Endothelial cell of umbilical vein (primary cell): ENCODE results near the gene TIGD1. TPM values are rescaled to one million over a fixed set of nuclear protein-coding genes. Genes with fewer than 3 reads are reported as not detected.

Experiments
- BruUV-seq: library from RNA; stranded (reverse); fragments of 400-500 nt; replicated peaks from 2 replicates; lab custom pipeline; 2021; lab: Mats Ljungman, UMichigan
- CTCF ChIA-PET: fragments of 300-600, 350-600 bp; sonication (Branson Sonifier 250); formaldehyde crosslinking; loops from one replicate; lab custom pipeline; 2021; ENCODE audit warnings: antibody characterized with exemption, inconsistent platforms; lab: Charles Lee
- POLR2A ChIA-PET: fragments of 300-600, 350-600 bp; sonication (Branson Sonifier 250); formaldehyde crosslinking; loops from one replicate; lab custom pipeline; 2021; ENCODE audit warnings: antibody characterized with exemption, inconsistent platforms; lab: Charles Lee
- DNase-seq: peaks from one replicate; pipeline ENCODE4 v3.0.0-alpha.2; 2011; ENCODE audit warnings: low read depth, low spot score
- FAIRE-seq: peaks from 2 replicates; lab custom pipeline; 2011; peaks lifted over from hg19 to GRCh38; lab: Jason Lieb, UNC
- H2AFZ ChIP-seq: 2 replicates; pipeline ENCODE4 v1.6.0; 2012; ENCODE audit warnings: low read depth, low read length, control low read depth, inconsistent platforms
- H3K27ac ChIP-seq: 2 replicates; pipeline ENCODE4 v1.5.1; 2011; ENCODE audit warnings: low read depth, mild to moderate bottlenecking, control low read depth, low read length, moderate library complexity; ENCODE audit not compliant: insufficient read depth
- H3K27me3 ChIP-seq, 2 experiments: 2 replicates each; pipeline versions ENCODE4 v1.6.0 to v1.6.1; 2011; ENCODE audit warnings: low read length in 2 of 2, mixed read lengths in 1 of 2; ENCODE audit not compliant: control insufficient read depth in 2 of 2, insufficient read depth in 2 of 2
- H3K36me3 ChIP-seq, 2 experiments: 2 replicates in 1 of 2; 3 replicates in 1 of 2; pipeline ENCODE4 v1.5.1; 2011; ENCODE audit warnings: low read length in 2 of 2, mild to moderate bottlenecking in 1 of 2, moderate library complexity in 1 of 2; ENCODE audit not compliant: control insufficient read depth in 2 of 2, insufficient read depth in 2 of 2; ENCODE audit errors: extremely low read depth in 1 of 2
- H3K4me1 ChIP-seq: 3 replicates; pipeline ENCODE4 v1.5.1; 2011; ENCODE audit warnings: mild to moderate bottlenecking, low read length; ENCODE audit not compliant: control insufficient read depth, insufficient read depth; ENCODE audit errors: extremely low read depth
- H3K4me2 ChIP-seq: 2 replicates; pipeline ENCODE4 v1.6.1; 2011; ENCODE audit warnings: low read length, control low read depth, mixed read lengths; ENCODE audit not compliant: insufficient read depth
- H3K4me3 ChIP-seq, 3 experiments: fragments of 200-600 bp in 1 of 3; sonication (generic), shearing (Covaris generic) in 1 of 3; replicated peaks in 1 of 3; 2 replicates each; pipeline ENCODE4 v1.5.1; 2011 to 2016; ENCODE audit warnings: control low read depth in 3 of 3, low read length in 3 of 3, mild to moderate bottlenecking in 2 of 3, inconsistent platforms in 1 of 3, low read depth in 1 of 3, moderate library complexity in 1 of 3; ENCODE audit not compliant: insufficient read depth in 1 of 3
- H3K79me2 ChIP-seq: 2 replicates; pipeline ENCODE4 v1.6.0; 2012; ENCODE audit warnings: low read length, inconsistent platforms; ENCODE audit not compliant: control insufficient read depth, insufficient read depth
- H3K9ac ChIP-seq: replicated peaks from 2 replicates; pipeline ENCODE3; 2011; ENCODE audit warnings: low read length, control low read depth; ENCODE audit not compliant: insufficient read depth; ENCODE audit errors: extremely low read depth
- H3K9me1 ChIP-seq: replicated peaks from 3 replicates; pipeline ENCODE4 v1.6.0; 2011; ENCODE audit warnings: mild to moderate bottlenecking, low read length; ENCODE audit not compliant: control insufficient read depth, insufficient read depth; ENCODE audit errors: extremely low read depth
- H3K9me3 ChIP-seq: replicated peaks from 2 replicates; pipeline ENCODE4 v1.5.1; 2012; ENCODE audit warnings: low read length, inconsistent platforms; ENCODE audit not compliant: control insufficient read depth, insufficient read depth
- H4K20me1 ChIP-seq: replicated peaks from 2 replicates; pipeline ENCODE3; 2011; ENCODE audit warnings: mild to moderate bottlenecking, low read length; ENCODE audit not compliant: control insufficient read depth, insufficient read depth; ENCODE audit errors: extremely low read depth
- CTCF ChIP-seq, 2 donors: IDR thresholded peaks; 1 replicate in 1 of 2; 2 replicates in 1 of 2; pipeline ENCODE4 v1.5.1; 2011; ENCODE audit warnings: low read length in 2 of 2, mild to moderate bottlenecking in 2 of 2, moderate library complexity in 2 of 2, control low read depth in 1 of 2, inconsistent platforms in 1 of 2, low read depth in 1 of 2; ENCODE audit not compliant: insufficient read depth in 1 of 2; ENCODE audit errors: extremely low read depth in 1 of 2
- EZH2 ChIP-seq: IDR thresholded peaks from 2 replicates; pipeline ENCODE4 v1.6.1; 2012; ENCODE audit warnings: borderline replicate concordance, low read depth, mild to moderate bottlenecking, moderate library complexity, low read length, inconsistent platforms; ENCODE audit not compliant: severe bottlenecking
- FOS ChIP-seq: IDR thresholded peaks from 2 replicates; pipeline ENCODE4 v1.6.1; 2011; ENCODE audit warnings: mild to moderate bottlenecking, low read length, moderate library complexity, borderline replicate concordance; ENCODE audit not compliant: insufficient read depth
- GATA2 ChIP-seq: IDR thresholded peaks from 2 replicates; pipeline ENCODE4 v1.7.0; 2011; ENCODE audit warnings: low read depth, mild to moderate bottlenecking, moderate library complexity, mixed read lengths, low read length; ENCODE audit not compliant: insufficient read length, insufficient read depth
- JUN ChIP-seq: IDR thresholded peaks from 2 replicates; pipeline ENCODE4 v1.6.1; 2011; ENCODE audit warnings: borderline replicate concordance, low read depth; ENCODE audit not compliant: insufficient read length, insufficient read depth
- MAX ChIP-seq: IDR thresholded peaks from 2 replicates; pipeline ENCODE4 v1.6.1; 2011; ENCODE audit not compliant: insufficient read depth, insufficient read length
- MYC ChIP-seq: IDR thresholded peaks from one replicate; pipeline ENCODE4 v1.6.1; 2011; ENCODE audit warnings: mild to moderate bottlenecking, low read depth, low read length
- POLR2A ChIP-seq: IDR thresholded peaks from 2 replicates; pipeline ENCODE4 v1.6.1; 2012; ENCODE audit warnings: low read depth, mild to moderate bottlenecking, control low read depth, low read length
- POLR2AphosphoS5 ChIP-seq: IDR thresholded peaks from 2 replicates; pipeline ENCODE4 v1.6.1; 2012; ENCODE audit warnings: low read depth, mild to moderate bottlenecking, control low read depth, low read length, moderate library complexity; ENCODE audit not compliant: insufficient read depth
- dilution Hi-C: fragments of 300-500 bp; cut with MboI; formaldehyde crosslinking; loops from one replicate; pipeline ENCODE4 v1.15.0; 2019; ENCODE audit warnings: low sequenced_read_pairs; ENCODE audit not compliant: extremely low pct_ligation_motif_present
- intact Hi-C: fragments of 100-400 bp; cut with micrococcal nuclease; formaldehyde crosslinking; loops from one replicate; pipeline ENCODE4 v1.10.0; 2022
- polyA plus RNA-seq, 4 experiments: library from polyadenylated mRNA; depleted of rRNA in 3 of 4; stranded (reverse) in 3 of 4; unstranded in 1 of 4; fragments of >200 nt; gene quantifications; 2 replicates each; pipeline versions ENCODE4 v1.2.1 to v1.2.3, GENCODE V29; 2011 to 2012; ENCODE audit warnings: missing spikeins in 1 of 4
- total RNA-seq: library from RNA; stranded (reverse); gene quantifications from 2 replicates; pipeline ENCODE4 v1.2.3, GENCODE V29; 2021

TIGD1 gene
- total and polyA plus RNA-seq, 2 donors (not counting 3 experiments of a cell fraction or from before 2014, with no cell fraction given), result 1.6 to 3.3 TPM

DNA sequence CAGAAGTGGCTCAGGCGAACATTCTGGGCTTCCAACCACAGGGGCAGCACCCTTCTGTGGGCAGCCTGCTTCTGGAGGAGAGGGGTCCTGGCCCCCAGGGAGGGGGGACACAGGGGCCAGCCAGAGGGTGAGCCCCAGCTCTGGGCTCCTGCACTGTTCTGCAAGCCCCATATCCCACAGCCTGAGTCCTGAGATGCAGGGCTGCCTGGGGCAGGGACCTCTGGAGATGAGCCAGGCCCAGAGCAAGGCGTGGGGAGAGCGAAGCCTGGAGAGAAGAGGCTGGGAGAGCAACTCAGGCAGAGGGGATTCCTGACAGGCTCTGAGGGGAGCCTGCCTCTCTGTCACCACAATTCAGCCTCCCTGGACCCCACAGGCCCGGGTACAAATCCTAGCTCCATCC lies 43.6 kb downstream of the TIGD1 start:
- Histone ChIP-seq H3K27me3 (peaks cover 35% of the 10 kb centered on the region in 2 experiments), H4K20me1 (no peaks in the 10 kb centered on the region), H2AFZ (no peak overlapping the region), H3K9me3 (no peaks in the 10 kb centered on the region), H3K4me1 (no peaks in the 10 kb centered on the region), H3K4me2 (no peak overlapping the region), H3K79me2 (no peaks in the 10 kb centered on the region), H3K36me3 (no peaks in the 10 kb centered on the region), H3K4me3 (no peak overlapping the region), H3K9me1 (no peaks in the 10 kb centered on the region), H3K27ac (no peak overlapping the region), H3K9ac (no peak overlapping the region)
- DNase-seq, result no peak
- CTCF ChIA-PET, result no interaction called here
- BruUV-seq, result no TSS peak
- FAIRE-seq, result no peak
- TF ChIP-seq EZH2 (no peak), MAX (no peak), MYC (no peak), CTCF (IDR thresholded peaks at IDR 0.05; ENCODE audit: extremely low read depth in 1 of 2, insufficient read depth in 1 of 2, low read depth in 1 of 2, low read length in 2 of 2) (no peak), JUN (no peak), GATA2 (no peak), POLR2A (no peak), POLR2AphosphoS5 (no peak), FOS (no peak)
- intact Hi-C loops (no loop called here), dilution Hi-C loops (no loop called here)
- POLR2A ChIA-PET, result no interaction called here
